K562 (cell line): Measurements from ENCODE around the gene SMG9. TPM values are rescaled to one million over a fixed set of nuclear protein-coding genes. Genes with fewer than 3 reads are reported as not detected.
A peak's percentile ranks its signal among the peaks of the same experiment; 100 is the strongest.

Experiments
- ATF7 ChIP-seq: fragments of 450-650 bp; IDR thresholded peaks from 2 replicates; pipeline ENCODE4 v1.7.1; 2014; ENCODE audit warnings: mild to moderate bottlenecking, moderate library complexity
- DPF2 ChIP-seq: fragments of 450-650 bp; IDR thresholded peaks from 2 replicates; pipeline ENCODE4 v1.6.1; 2016
- FIP1L1 ChIP-seq: fragments of 200-400 bp; formaldehyde crosslinking; IDR thresholded peaks from 2 replicates; pipeline ENCODE4 v1.6.1; 2018; ENCODE audit warnings: mild to moderate bottlenecking, low read depth, low read length; ENCODE audit not compliant: poor library complexity, severe bottlenecking
- HDGF ChIP-seq: fragments of 450-650 bp; IDR thresholded peaks from 2 replicates; pipeline ENCODE4 v1.6.1; 2016
- HMGN3 ChIP-seq: IDR thresholded peaks from 2 replicates; pipeline ENCODE4 v1.6.1; 2011; ENCODE audit warnings: borderline replicate concordance, low read depth, mild to moderate bottlenecking, mixed read lengths, low read length; ENCODE audit not compliant: insufficient read length; ENCODE audit errors: extremely low read depth
- JUND ChIP-seq, 2 experiments: IDR thresholded peaks; 2 replicates in 1 of 2; 3 replicates in 1 of 2; pipeline ENCODE4 v1.6.1; 2011; ENCODE audit warnings: borderline replicate concordance in 2 of 2, low read depth in 2 of 2, low read length in 2 of 2, improper control_type of control experiment in 1 of 2, missing biosample characterization in 1 of 2, missing genetic modification characterization in 1 of 2, missing genetic modification reagents in 1 of 2
- SMAD4 ChIP-seq: fragments of 250-450 bp; sonication (Bioruptor Pico); conservative IDR thresholded peaks from 2 replicates; pipeline ENCODE4 v1.8.0; 2021; ENCODE audit warnings: inconsistent platforms, mild to moderate bottlenecking, moderate library complexity
- SP1 ChIP-seq: sonication (generic); formaldehyde crosslinking; IDR thresholded peaks from 2 replicates; pipeline ENCODE4 v1.8.1; 2022; ENCODE audit warnings: mild to moderate bottlenecking, missing genetic modification reagents
- TEAD1 ChIP-seq, 2 experiments: fragments of 450-650 bp in 1 of 2; sonication (generic) in 1 of 2; formaldehyde crosslinking; IDR thresholded peaks; 2 replicates each; pipeline versions ENCODE4 v1.4.0 to v1.8.0; 2020 to 2022; ENCODE audit warnings: mild to moderate bottlenecking in 2 of 2, missing genetic modification reagents in 1 of 2
- YY1 ChIP-seq, 3 experiments: IDR thresholded peaks; 2 replicates each; pipeline ENCODE4 v1.6.1; 2011; ENCODE audit warnings: low read length in 2 of 3, mild to moderate bottlenecking in 2 of 3, moderate library complexity in 2 of 3, borderline replicate concordance in 1 of 3, control low read depth in 1 of 3, low read depth in 1 of 3; ENCODE audit not compliant: insufficient read depth in 3 of 3, insufficient replicate concordance in 2 of 3, control insufficient read depth in 1 of 3, insufficient read length in 1 of 3; ENCODE audit errors: extremely low read depth in 1 of 3
- ZNF134 ChIP-seq: fragments of 250-450 bp; sonication (Bioruptor Pico); conservative IDR thresholded peaks from 2 replicates; pipeline ENCODE4 v1.4.0; 2020
- ZNF174 ChIP-seq: fragments of 250-450 bp; sonication (Bioruptor Pico); IDR thresholded peaks from 2 replicates; pipeline ENCODE4 v1.4.0; 2020; ENCODE audit warnings: mild to moderate bottlenecking
- ZNF263 ChIP-seq: sonication (generic); formaldehyde crosslinking; IDR thresholded peaks from 2 replicates; pipeline ENCODE4 v1.8.0; 2022; ENCODE audit warnings: mild to moderate bottlenecking, missing genetic modification reagents, borderline replicate concordance
- ZNF561 ChIP-seq: fragments of 450-650 bp; formaldehyde crosslinking; conservative IDR thresholded peaks from 2 replicates; pipeline ENCODE4 v1.4.0; 2020; ENCODE audit warnings: mild to moderate bottlenecking, moderate library complexity
- ZNF76 ChIP-seq: fragments of 250-450 bp; sonication (Bioruptor Pico); IDR thresholded peaks from 2 replicates; pipeline ENCODE4 v1.4.0; 2020; ENCODE audit warnings: mild to moderate bottlenecking, moderate library complexity, borderline replicate concordance
- polyA plus RNA-seq, 8 experiments: library from polyadenylated mRNA; depleted of rRNA in 4 of 8; stranded (reverse) in 5 of 8; unstranded in 3 of 8; fragments of >200 nt; fragmentation: Nextera tagmentation in 2 of 8; fragmentation: Illumina TruSeq in 1 of 8; extraction: Ambion mirVana in 2 of 8; extraction: Trizol in 1 of 8; gene quantifications; 2 replicates each; pipeline versions ENCODE4 v1.2.1 to v1.2.3, GENCODE V29; 2011 to 2014; ENCODE audit warnings: inconsistent platforms in 1 of 8, missing spikeins in 1 of 8
- total RNA-seq, 7 experiments: library from RNA; depleted of rRNA in 6 of 7; stranded (reverse); fragments of >200 nt in 6 of 7; fragmentation: Illumina TruSeq in 2 of 7; extraction: Trizol in 2 of 7; gene quantifications; 2 replicates each; pipeline versions ENCODE4 v1.2.1 to v1.2.3, GENCODE V29; 2011 to 2021; ENCODE audit warnings: low replicate concordance in 1 of 7
- TF ChIP-seq, protein P1 (sequence below), 3 experiments: fragments of 200-800 bp in 1 of 3; fragments of 250-450 bp in 1 of 3; fragments of 450-650 bp in 1 of 3; sonication (Bioruptor Pico) in 1 of 3; sonication (Bioruptor generic) in 1 of 3; formaldehyde crosslinking in 1 of 3; IDR thresholded peaks; 2 replicates each; pipeline versions ENCODE4 v1.6.1 to v1.8.0; 2016 to 2022; ENCODE audit warnings: mild to moderate bottlenecking in 2 of 3, missing genetic modification characterization in 2 of 3, missing compliant biosample characterization in 1 of 3, moderate library complexity in 1 of 3
- TF ChIP-seq, protein P2 (sequence below): sonication (generic); formaldehyde crosslinking; IDR thresholded peaks from 2 replicates; pipeline ENCODE4 v1.8.1; 2023; ENCODE audit warnings: missing genetic modification reagents, mild to moderate bottlenecking, borderline replicate concordance

The SMG9 gene
- total and polyA plus RNA-seq, 9 of the 15 experiments (the other 6 are each of a cell fraction or from before 2014, with no cell fraction given): 1.7 to 79.7 (median 40.2) TPM

DNA sequence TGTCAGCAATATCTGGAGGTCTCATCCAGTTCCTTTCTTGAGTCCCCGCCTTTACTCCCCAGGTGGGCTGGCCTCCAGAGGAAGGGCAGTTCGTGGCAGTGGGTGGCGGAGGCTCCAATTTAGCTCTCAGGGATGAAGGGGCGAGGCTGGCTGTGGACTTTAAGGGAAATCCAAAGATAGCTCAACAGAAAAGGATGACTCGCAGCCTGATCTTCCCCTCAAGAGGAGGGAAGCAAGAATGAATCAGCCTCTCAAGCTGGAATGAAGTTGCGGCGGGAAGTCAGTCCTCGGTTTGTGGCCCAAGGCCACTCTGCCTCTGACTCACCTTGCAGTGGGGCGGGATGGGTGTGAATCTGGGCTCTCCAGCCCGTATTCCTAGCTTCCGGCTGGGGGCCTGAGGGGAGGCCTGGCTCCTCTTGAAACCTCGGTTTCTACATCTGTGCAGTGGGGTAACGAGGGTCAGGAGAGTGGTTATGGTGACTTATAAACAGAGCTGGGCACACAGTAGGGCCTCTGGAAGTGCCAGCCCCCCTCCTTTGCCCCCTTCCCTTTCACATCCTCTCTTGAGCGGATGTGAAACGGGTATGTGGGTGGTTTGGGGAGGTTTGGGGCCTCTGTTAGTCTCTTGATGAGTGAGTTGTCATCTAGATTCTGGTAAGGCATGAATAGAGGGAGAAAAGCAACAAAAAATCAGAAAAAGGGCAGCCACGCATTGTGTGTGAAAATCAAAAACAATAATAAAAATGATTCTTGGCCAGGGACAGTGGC, 10.5 kb upstream of the SMG9 start (continued):
- TF ChIP-seq ZNF76: no peak
- TF ChIP-seq ZNF174 (CRISPR knock-in tag): no peak
- peak in 1 of 2 experiments; percentile 65; a peak in 1 of 4 replicates for TF ChIP-seq TEAD1 (CRISPR knock-in tag; IDR thresholded peaks at IDR 0.05)
- TF ChIP-seq ZNF134: no peak
- no peak for TF ChIP-seq FIP1L1
- TF ChIP-seq SMAD4 (CRISPR knock-in tag): no peak
- TF ChIP-seq, protein P1, sequence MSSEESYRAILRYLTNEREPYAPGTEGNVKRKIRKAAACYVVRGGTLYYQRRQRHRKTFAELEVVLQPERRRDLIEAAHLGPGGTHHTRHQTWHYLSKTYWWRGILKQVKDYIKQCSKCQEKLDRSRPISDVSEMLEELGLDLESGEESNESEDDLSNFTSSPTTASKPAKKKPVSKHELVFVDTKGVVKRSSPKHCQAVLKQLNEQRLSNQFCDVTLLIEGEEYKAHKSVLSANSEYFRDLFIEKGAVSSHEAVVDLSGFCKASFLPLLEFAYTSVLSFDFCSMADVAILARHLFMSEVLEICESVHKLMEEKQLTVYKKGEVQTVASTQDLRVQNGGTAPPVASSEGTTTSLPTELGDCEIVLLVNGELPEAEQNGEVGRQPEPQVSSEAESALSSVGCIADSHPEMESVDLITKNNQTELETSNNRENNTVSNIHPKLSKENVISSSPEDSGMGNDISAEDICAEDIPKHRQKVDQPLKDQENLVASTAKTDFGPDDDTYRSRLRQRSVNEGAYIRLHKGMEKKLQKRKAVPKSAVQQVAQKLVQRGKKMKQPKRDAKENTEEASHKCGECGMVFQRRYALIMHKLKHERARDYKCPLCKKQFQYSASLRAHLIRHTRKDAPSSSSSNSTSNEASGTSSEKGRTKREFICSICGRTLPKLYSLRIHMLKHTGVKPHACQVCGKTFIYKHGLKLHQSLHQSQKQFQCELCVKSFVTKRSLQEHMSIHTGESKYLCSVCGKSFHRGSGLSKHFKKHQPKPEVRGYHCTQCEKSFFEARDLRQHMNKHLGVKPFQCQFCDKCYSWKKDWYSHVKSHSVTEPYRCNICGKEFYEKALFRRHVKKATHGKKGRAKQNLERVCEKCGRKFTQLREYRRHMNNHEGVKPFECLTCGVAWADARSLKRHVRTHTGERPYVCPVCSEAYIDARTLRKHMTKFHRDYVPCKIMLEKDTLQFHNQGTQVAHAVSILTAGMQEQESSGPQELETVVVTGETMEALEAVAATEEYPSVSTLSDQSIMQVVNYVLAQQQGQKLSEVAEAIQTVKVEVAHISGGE (CRISPR knock-in tag; IDR thresholded peaks at IDR 0.05): no peak
- no peak for TF ChIP-seq HDGF
- TF ChIP-seq YY1 (IDR thresholded peaks at IDR 0.05; ENCODE audit: borderline replicate concordance in 1 of 3, control insufficient read depth in 1 of 3, extremely low read depth in 1 of 3, insufficient read depth in 3 of 3, insufficient read length in 1 of 3, insufficient replicate concordance in 2 of 3, low read depth in 1 of 3, low read length in 2 of 3): no peak
- TF ChIP-seq DPF2: peak; percentile 71
- TF ChIP-seq, protein P2, sequence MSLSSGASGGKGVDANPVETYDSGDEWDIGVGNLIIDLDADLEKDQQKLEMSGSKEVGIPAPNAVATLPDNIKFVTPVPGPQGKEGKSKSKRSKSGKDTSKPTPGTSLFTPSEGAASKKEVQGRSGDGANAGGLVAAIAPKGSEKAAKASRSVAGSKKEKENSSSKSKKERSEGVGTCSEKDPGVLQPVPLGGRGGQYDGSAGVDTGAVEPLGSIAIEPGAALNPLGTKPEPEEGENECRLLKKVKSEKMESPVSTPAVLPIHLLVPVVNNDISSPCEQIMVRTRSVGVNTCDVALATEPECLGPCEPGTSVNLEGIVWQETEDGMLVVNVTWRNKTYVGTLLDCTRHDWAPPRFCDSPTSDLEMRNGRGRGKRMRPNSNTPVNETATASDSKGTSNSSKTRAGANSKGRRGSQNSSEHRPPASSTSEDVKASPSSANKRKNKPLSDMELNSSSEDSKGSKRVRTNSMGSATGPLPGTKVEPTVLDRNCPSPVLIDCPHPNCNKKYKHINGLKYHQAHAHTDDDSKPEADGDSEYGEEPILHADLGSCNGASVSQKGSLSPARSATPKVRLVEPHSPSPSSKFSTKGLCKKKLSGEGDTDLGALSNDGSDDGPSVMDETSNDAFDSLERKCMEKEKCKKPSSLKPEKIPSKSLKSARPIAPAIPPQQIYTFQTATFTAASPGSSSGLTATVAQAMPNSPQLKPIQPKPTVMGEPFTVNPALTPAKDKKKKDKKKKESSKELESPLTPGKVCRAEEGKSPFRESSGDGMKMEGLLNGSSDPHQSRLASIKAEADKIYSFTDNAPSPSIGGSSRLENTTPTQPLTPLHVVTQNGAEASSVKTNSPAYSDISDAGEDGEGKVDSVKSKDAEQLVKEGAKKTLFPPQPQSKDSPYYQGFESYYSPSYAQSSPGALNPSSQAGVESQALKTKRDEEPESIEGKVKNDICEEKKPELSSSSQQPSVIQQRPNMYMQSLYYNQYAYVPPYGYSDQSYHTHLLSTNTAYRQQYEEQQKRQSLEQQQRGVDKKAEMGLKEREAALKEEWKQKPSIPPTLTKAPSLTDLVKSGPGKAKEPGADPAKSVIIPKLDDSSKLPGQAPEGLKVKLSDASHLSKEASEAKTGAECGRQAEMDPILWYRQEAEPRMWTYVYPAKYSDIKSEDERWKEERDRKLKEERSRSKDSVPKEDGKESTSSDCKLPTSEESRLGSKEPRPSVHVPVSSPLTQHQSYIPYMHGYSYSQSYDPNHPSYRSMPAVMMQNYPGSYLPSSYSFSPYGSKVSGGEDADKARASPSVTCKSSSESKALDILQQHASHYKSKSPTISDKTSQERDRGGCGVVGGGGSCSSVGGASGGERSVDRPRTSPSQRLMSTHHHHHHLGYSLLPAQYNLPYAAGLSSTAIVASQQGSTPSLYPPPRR (CRISPR knock-in tag): no peak
- peak; percentile 70; the same call in 1 of the 2 replicates for TF ChIP-seq ZNF263
- TF ChIP-seq JUND (IDR thresholded peaks at IDR 0.05; ENCODE audit: borderline replicate concordance, low read depth, low read length): peak; percentile 84
- peak; percentile 49; the same call in 1 of the 3 replicates for TF ChIP-seq JUND (tag; IDR thresholded peaks at IDR 0.05; ENCODE audit: borderline replicate concordance, low read depth, low read length)
- no peak for TF ChIP-seq ZNF561 (CRISPR knock-in tag)
- no peak for TF ChIP-seq ATF7
- no peak; the same call in 1 of the 2 replicates for TF ChIP-seq SP1
- no peak for TF ChIP-seq HMGN3
